GM12873 (cell line): ENCODE measurements around the gene CTDP1.

Source experiments
- TF ChIP-seq, protein P1 (sequence below): IDR thresholded peaks from 2 replicates; pipeline ENCODE4 v1.5.1; 2012; ENCODE audit warnings: low read depth, mild to moderate bottlenecking, moderate library complexity, low read length, control low read depth; ENCODE audit not compliant: insufficient read depth; ENCODE audit errors: missing control alignments

CTDP1 gene

DNA sequence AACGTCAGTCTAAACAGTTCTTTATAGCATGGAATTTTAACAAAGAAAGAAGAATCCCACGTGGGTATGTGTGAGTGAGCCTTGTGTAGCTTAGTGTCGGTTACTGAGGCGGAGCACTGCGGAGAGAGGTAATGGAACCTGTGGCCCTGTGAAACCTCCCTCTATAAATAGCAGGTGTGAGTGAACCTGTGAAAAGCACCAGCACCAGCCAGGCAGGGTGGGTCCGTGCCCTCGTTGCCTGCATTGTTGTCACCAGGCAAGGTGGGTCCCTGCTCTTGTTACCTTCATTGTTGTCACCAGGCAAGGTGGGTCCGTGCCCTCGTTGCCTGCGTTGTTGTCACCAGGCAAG is 4.7 kb downstream of the CTDP1 start:
- TF ChIP-seq, protein P1, sequence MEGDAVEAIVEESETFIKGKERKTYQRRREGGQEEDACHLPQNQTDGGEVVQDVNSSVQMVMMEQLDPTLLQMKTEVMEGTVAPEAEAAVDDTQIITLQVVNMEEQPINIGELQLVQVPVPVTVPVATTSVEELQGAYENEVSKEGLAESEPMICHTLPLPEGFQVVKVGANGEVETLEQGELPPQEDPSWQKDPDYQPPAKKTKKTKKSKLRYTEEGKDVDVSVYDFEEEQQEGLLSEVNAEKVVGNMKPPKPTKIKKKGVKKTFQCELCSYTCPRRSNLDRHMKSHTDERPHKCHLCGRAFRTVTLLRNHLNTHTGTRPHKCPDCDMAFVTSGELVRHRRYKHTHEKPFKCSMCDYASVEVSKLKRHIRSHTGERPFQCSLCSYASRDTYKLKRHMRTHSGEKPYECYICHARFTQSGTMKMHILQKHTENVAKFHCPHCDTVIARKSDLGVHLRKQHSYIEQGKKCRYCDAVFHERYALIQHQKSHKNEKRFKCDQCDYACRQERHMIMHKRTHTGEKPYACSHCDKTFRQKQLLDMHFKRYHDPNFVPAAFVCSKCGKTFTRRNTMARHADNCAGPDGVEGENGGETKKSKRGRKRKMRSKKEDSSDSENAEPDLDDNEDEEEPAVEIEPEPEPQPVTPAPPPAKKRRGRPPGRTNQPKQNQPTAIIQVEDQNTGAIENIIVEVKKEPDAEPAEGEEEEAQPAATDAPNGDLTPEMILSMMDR = no peak

DNA sequence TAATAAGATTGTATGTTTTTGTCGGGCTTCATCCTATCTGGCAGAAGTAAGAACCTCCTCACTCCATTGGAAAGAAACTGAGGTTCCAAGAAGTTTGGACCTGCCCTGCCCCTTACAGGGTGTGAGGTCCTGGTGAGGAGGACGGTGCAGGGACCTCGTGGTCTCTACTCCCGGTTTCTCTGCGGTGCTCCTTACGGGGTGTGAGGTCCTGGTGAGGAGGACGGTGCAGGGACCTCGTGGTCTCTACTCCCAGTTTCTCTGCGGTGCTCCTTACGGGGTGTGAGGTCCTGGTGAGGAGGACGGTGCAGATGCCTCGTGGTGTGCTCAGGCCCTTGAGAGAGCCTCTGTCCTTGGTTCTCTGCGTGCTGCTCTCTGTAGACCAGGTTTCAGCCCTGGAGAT is 5.2 kb downstream of the CTDP1 start:
- TF ChIP-seq, protein P1 = no peak

DNA sequence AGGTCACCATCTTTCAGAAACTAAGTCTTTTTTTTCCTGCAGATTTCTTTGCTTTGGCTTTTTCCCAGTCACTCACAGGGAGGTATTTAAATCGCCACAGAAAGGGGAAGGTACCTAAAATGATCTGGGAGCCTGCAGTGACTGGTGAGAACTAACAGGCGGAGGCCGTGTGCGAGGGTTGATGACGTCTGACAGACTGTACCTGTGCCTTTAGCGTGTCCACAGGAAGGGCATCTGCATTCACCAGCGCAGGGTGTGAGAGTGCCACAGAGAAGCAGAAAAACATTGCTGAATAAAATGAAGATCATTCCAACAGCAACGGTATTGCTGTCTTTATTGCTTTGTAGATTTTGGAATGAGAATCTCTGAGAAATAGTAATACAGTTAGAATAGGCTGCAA is 5.7 kb downstream of the CTDP1 start:
- TF ChIP-seq, protein P1 = no peak

DNA sequence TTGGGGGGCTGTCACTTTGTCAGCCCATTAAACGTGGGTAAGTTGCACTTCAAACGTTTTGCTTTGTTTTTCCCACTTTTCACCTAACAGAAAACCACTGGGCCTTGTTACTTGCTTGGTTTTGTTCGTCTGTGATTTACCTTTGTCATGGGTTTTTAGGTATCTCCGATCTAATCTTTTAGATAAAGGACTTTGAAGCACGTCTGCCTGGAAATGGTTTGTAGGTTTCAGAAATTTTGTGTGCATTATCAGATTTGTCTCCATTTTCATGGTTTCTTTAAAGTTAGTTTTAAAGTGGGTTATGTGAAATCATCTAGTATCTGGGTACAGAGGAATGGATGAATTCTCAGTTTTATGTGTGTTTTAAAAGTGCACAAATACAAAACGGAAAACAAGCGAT is 6.4 kb downstream of the CTDP1 start:
- TF ChIP-seq, protein P1 = no peak

DNA sequence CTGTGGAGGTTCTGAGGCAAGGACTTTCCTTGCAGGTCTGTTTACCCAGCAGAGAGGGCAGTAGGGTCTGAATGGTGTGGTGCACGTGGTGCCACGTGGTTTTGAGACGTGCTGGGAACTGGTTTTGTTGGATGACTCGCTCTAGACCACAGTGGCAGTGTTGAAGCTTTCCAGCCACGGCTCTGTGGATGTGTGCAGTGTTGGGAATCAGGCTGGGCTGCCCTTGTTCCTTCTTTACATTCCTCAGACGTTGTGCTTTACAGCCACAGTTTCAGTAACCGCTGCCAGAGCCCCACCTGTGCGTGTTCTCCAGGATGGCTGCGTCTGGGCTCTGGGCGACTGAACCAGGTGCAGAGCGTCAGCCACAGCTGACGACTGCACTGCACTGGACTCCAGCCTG is 8.2 kb downstream of the CTDP1 start:
- TF ChIP-seq, protein P1 = no peak

DNA sequence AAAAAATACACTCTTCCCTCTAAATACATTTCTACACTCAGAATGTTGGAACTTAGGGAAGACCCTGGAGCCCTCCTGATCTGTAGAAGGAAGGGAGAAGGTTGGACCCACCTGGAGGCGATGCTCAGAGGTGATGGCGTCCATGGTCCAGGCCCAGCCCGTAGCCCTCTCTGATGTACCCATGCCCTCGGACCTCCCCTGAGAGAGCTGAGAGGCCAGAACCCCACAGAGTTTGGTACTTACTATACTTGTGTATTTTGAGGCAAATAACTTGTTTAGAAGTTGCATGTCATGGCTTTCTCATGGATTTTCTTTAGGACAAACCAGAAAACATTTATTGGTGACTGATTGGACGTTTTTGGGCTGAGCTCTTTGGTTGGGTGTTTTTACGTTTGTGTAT is 10.5 kb downstream of the CTDP1 start:
- TF ChIP-seq, protein P1 = no peak

DNA sequence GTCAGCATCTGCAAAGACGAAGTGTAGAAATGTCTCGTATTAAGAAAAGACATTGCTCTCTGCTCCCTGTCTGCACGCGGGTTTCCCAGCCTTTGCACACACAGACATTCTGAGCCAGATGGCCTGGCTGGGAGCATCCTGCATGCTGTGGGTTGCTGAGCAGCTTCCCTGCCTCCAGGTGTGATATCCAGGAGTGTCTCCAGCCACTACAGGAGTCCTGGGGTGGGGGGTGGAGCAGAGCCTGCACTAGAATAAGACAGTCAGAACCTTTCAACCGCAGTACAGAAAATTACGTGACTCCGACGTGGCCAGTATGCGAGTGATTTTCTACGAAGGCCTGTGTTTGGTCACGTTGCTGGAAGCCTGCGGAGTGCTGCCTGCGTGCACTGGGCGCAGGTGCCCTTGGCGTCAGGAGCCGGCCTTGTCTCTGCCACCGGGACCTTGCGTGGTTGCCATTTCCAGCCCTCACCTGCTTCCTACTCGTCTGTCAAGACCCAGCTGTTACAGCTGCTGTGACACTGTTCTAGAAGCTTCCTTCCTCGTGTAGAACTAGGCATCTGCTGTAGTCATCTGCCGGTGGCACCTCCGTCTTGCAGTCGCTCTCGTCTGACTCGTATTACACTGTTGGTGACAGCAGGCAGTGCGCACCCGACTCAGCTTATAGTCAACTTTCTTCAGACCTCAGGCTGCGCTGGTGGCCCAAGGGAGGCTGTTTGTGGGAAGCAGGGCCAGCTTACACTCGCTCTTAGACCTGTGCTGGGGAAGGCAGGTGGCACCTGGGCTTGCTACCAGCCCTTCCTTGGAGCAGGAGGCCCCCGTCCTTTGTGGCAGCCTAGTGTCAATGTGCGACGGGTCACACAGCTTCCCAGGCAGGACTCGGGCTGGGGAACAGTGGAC is 11.2 kb downstream of the CTDP1 start:
- TF ChIP-seq, protein P1 = no peak

DNA sequence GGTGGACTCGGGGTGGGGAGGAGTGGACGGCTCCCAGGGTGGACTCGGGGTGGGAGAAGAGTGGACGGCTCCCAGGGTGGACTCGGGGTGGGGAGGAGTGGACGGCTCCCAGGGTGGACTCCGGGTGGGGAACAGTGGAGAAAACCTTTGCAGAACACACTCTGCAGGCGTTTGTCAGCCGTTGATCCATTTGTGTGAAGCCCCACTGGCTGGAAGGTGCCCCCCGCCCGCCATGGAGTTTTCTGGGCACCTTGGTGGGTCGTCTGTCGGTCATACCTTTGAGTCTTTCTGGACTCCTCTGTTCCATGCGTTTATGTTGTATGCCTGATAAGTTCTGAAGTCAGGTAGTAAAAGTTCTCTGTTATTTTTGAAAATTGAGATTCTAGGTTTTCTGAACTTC is 12.5 kb downstream of the CTDP1 start:
- TF ChIP-seq, protein P1 = no peak
